GM12878 (cell line): ENCODE measurements around the gene PPP2R2D.

Source experiments
- CHD1 ChIP-seq: IDR thresholded peaks from 2 replicates; pipeline ENCODE4 v1.6.1; 2012; ENCODE audit warnings: low read depth, low read length, improper control_type of control experiment
- CTCF ChIP-seq, 3 experiments: IDR thresholded peaks in 2 of 3; conservative IDR thresholded peaks in 1 of 3; 2 replicates each; pipeline ENCODE4 v1.5.1; 2011; ENCODE audit warnings: low read depth in 3 of 3, low read length in 3 of 3, mild to moderate bottlenecking in 3 of 3, control low read depth in 2 of 3, moderate library complexity in 2 of 3, inconsistent platforms in 1 of 3, mixed read lengths in 1 of 3; ENCODE audit not compliant: control insufficient read depth in 2 of 3, insufficient read depth in 1 of 3; ENCODE audit errors: extremely low read depth in 1 of 3
- EZH2 ChIP-seq: IDR thresholded peaks from 2 replicates; pipeline ENCODE4 v1.6.1; 2012; ENCODE audit warnings: low read depth, mild to moderate bottlenecking, control low read depth, inconsistent platforms, low read length, borderline replicate concordance; ENCODE audit not compliant: control insufficient read depth
- MXI1 ChIP-seq: fragments of 150-350 bp; IDR thresholded peaks from 2 replicates; pipeline ENCODE4 v1.6.1; 2011; ENCODE audit warnings: low read depth, mild to moderate bottlenecking, inconsistent platforms, low read length, improper control_type of control experiment
- NBN ChIP-seq: fragments of 450-650 bp; IDR thresholded peaks from 2 replicates; pipeline ENCODE4 v1.6.1; 2016
- NFYB ChIP-seq: IDR thresholded peaks from 2 replicates; pipeline ENCODE4 v1.6.1; 2011; ENCODE audit warnings: low read depth, mild to moderate bottlenecking, low read length, improper control_type of control experiment, moderate library complexity; ENCODE audit not compliant: insufficient read depth
- RFX5 ChIP-seq: IDR thresholded peaks from 2 replicates; pipeline ENCODE4 v1.6.1; 2011; ENCODE audit warnings: low read depth, low read length, improper control_type of control experiment
- SIN3A ChIP-seq: IDR thresholded peaks from 2 replicates; pipeline ENCODE4 v1.6.1; 2012; ENCODE audit warnings: low read depth, low read length, improper control_type of control experiment
- SUPT20H ChIP-seq: IDR thresholded peaks from 2 replicates; pipeline ENCODE4 v1.6.1; 2011; ENCODE audit warnings: low read depth, mild to moderate bottlenecking, low read length, moderate library complexity, borderline replicate concordance; ENCODE audit not compliant: control insufficient read depth

GRCh38 chr10:132001238-132001972, 100.6 kb downstream of the PPP2R2D start:
- no peak for TF ChIP-seq CTCF (IDR thresholded peaks at IDR 0.05 in 2 of 3, conservative IDR thresholded peaks at IDR 0.05 in 1 of 3; ENCODE audit: control insufficient read depth in 2 of 3, extremely low read depth in 1 of 3, insufficient read depth in 1 of 3, low read depth in 3 of 3, low read length in 3 of 3)
- no peak for TF ChIP-seq EZH2
- TF ChIP-seq RFX5: no peak
- no peak for TF ChIP-seq SIN3A
- TF ChIP-seq NBN: no peak
- no peak for TF ChIP-seq SUPT20H
- TF ChIP-seq CHD1: no peak
- no peak for TF ChIP-seq NFYB
- TF ChIP-seq MXI1: no peak
